ENCODE results near the gene FBXO4.
"Not testable (repeated sequence)": the region's sequence is repeated elsewhere in the genome, so short reads cannot be mapped to it uniquely, and the experiment has no call there.

The FBXO4 gene

DNA sequence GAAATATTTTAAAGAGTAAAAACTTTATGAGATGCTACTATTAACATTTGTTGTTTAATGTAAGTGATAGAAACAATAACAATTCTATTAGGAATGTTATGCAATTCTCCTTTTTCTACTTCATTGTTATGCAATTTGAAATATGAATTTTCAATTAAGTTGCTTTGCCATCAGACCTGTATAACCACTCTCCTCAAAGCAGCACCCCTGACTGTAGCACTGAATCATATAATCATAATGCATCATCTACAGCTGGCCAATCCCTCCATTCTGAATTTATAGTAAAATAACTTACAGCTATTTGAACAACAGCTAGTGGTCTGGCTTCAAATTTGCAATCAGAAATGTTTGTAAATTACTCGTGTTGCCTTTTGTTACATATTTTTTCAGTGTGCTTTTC is 29.2 kb downstream of the FBXO4 start:
- H3K27ac Mint-ChIP-seq, result no peak overlapping the region

DNA sequence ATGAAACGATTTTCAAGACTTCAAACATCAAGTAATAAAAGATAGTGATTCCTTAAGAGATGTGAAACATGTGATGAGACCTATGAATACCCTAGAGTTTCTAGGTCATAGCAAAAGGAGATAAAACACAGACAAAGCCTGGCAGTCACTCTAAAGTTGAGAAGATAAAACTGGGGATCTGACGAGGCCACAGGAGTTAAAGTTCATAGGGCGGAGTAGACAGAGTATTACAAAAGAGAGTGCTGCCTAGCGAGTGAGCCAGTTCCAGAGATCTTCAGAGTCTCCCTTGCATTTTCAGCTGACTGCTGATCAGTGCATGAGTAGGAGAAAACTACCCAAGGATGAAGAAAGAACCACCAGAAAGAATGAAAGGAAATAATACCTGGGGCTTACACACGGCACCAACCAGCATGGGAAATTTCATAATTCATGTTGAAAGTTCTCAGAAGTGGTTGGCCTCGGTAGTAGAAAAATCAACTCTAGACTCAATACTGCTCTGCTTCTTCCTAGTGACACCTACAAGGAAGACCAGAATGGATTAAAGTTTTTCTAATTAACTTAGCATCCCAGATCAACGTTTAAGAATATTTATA is 30.4 kb downstream of the FBXO4 start:
- H3K9me3 Mint-ChIP-seq, result peaks cover 11% of the 10 kb centered on the region
- H3K27ac Mint-ChIP-seq, result no peak overlapping the region
- no peaks in the 10 kb centered on the region for H3K4me1 Mint-ChIP-seq
- no peaks in the 10 kb centered on the region for H3K27me3 Mint-ChIP-seq
- H3K4me3 Mint-ChIP-seq, result no peak overlapping the region
- ATAC-seq, result no peak
- peaks cover 4% of the 10 kb centered on the region for H3K36me3 Mint-ChIP-seq

More for the DNA sequence above, 29.2 kb downstream of the FBXO4 start:
- ATAC-seq, result no peak
- Mint-ChIP-seq H3K4me1 (no peaks in the 10 kb centered on the region), H3K9me3 (peaks cover 14% of the 10 kb centered on the region), H3K36me3 (peaks cover 4% of the 10 kb centered on the region), H3K27me3 (no peaks in the 10 kb centered on the region), H3K4me3 (no peak overlapping the region)

DNA sequence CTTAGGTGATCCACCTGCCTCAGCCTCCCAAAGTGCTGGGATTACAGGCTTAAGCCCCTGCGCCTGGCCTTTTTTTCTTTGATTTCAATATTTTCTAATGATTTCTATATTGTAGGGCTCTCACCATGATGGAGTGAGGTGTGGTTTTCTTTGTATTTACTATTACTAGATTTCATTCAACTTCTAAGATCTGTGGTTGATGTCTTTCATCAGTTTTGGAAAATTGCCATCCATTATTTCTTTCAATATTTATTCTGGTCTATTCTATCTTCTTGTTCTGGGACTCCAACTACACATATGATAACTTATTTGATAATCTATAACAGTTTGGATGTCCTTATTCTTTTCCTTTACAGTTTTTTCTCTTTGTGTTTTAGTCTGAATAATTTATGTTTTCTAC is 31.9 kb downstream of the FBXO4 start:
- Mint-ChIP-seq H3K36me3 (peaks cover 4% of the 10 kb centered on the region), H3K4me1 (no peaks in the 10 kb centered on the region), H3K4me3 (no peak overlapping the region), H3K9me3 (peaks cover 18% of the 10 kb centered on the region), H3K27ac (no peak overlapping the region), H3K27me3 (no peaks in the 10 kb centered on the region)
- ATAC-seq, result no peak

DNA sequence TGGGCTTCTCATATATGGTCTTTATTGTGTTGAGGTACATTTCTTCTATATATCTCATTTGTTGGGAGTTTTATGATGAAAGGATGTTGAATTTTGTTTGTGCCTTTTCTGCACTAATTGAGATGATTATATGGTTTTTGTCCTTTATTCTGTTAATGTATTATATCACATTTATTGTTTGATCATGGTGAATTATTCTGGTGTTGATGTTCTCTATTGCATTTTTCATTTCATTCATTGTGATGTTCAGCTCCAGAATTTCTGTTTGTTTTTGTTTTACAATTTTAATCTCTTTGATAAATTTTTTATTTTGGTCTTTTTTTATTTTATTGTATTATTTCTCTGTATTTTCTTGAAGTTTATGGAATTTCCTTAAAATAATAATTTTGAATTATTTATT is 35.4 kb downstream of the FBXO4 start:
- Mint-ChIP-seq H3K27me3 (no peaks in the 10 kb centered on the region), H3K36me3 (peaks cover 4% of the 10 kb centered on the region), H3K9me3 (peaks cover 23% of the 10 kb centered on the region), H3K27ac (no peak overlapping the region), H3K4me1 (no peaks in the 10 kb centered on the region), H3K4me3 (no peak overlapping the region)
- ATAC-seq, result no peak

DNA sequence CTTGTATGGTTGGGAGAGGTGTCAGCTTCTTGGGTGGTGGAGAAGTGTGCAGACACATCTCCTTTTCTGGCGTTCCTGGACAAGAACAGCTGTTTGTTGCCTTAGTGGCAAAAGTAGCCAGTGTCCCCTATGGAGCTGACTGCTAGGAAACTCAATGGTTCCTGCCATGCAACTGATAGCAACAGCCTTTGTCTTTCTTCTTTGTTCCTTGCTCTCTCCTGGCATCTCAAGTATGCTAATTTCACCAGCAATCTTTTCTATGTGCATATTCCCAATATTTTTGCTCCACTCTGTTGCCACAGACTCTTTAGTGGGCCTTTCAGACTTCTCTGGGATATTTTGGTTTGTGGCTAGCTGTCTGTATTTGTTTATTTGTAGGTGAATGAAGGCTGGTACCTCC is 36.7 kb downstream of the FBXO4 start:
- H3K9me3 Mint-ChIP-seq, result peaks cover 23% of the 10 kb centered on the region
- peaks cover 4% of the 10 kb centered on the region for H3K36me3 Mint-ChIP-seq
- H3K4me3 Mint-ChIP-seq, result no peak overlapping the region
- H3K27me3 Mint-ChIP-seq, result peaks cover 6% of the 10 kb centered on the region
- H3K4me1 Mint-ChIP-seq, result no peaks in the 10 kb centered on the region
- H3K27ac Mint-ChIP-seq, result no peak overlapping the region
- no peak for ATAC-seq

DNA sequence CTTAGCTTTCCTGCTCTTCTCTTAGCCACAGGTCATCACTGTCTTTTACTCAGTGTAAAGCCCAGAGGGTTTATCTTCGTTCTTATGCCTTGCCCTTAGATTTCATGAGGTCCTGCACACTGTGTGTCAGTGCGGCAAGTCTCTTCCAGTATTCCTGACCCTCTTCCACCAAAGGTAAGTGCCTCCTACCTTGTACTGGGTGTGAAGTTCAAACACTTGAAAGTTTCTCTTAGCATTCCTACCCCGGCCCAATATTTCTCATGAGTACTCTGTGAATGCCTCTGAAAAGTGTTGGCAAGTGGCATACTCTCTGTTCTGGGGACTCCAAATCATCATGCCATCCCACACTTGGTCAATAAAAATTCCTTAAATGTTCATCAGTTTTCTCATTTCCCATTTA is 37.4 kb downstream of the FBXO4 start:
- no peak for ATAC-seq
- Mint-ChIP-seq H3K9me3 (peaks cover 23% of the 10 kb centered on the region), H3K36me3 (peaks cover 4% of the 10 kb centered on the region), H3K27me3 (peaks cover 13% of the 10 kb centered on the region), H3K4me3 (no peak overlapping the region), H3K27ac (no peak overlapping the region), H3K4me1 (no peaks in the 10 kb centered on the region)

DNA sequence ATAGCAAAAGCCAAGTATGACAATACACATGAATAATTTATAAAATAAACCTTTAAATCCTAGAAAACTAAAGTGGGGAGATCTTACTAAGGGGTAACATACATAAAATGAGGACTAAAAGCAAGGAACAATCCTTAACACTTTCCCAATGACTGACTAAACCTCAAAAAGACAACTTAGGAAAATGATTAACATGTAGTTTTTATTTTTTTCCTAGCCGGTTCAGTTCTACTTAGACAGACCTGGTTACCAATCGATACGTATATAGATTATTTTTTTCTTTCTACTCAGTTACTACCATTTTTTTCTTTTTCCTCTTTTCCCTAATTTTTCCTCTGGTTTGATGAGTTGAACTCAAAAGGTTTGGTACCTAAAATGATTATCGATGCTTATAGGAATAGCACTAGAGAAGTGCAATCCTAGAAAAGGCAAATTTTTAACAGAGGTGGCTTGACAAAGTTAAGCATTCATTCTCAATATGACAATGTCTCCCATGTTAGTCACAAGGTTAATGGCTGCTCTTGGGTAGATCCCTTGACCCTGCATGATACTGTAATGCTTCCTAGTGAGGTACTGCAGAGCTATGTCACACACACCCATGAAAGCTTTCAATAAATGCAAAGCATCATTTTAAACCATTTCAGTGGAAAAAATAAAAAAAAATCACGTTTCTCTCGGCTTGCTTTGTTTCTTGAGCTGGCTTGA is 41.5 kb downstream of the FBXO4 start:
- no peak overlapping the region for H3K27ac Mint-ChIP-seq
- H3K36me3 Mint-ChIP-seq, result no peaks in the 10 kb centered on the region
- no peak overlapping the region for H3K4me3 Mint-ChIP-seq
- no peaks in the 10 kb centered on the region for H3K4me1 Mint-ChIP-seq
- no peak for ATAC-seq
- H3K9me3 Mint-ChIP-seq, result peaks cover 9% of the 10 kb centered on the region
- peaks cover 22% of the 10 kb centered on the region for H3K27me3 Mint-ChIP-seq

DNA sequence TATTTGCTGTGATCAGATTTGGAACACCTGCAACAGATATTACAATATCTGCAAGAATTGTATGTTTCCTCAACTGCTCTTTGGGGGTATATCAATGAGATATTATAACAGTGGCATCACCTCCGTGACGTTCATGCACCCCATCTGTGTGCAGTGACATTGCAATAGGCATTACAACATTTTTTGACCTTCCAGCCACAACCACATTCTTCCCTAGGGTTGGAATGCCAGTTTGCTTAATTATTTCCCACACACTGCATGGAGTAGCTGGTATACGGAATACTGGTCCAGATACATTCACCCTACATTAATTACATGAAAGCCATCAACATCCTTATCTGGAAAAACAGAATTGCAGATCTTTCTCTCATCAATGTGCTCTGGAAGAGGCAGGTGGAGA is 42.3 kb downstream of the FBXO4 start:
- Mint-ChIP-seq H3K4me1 (no peaks in the 10 kb centered on the region), H3K4me3 (no peak overlapping the region), H3K36me3 (no peaks in the 10 kb centered on the region), H3K27ac (no peak overlapping the region), H3K27me3 (peaks cover 22% of the 10 kb centered on the region), H3K9me3 (peaks cover 14% of the 10 kb centered on the region)
- ATAC-seq, result no peak

DNA sequence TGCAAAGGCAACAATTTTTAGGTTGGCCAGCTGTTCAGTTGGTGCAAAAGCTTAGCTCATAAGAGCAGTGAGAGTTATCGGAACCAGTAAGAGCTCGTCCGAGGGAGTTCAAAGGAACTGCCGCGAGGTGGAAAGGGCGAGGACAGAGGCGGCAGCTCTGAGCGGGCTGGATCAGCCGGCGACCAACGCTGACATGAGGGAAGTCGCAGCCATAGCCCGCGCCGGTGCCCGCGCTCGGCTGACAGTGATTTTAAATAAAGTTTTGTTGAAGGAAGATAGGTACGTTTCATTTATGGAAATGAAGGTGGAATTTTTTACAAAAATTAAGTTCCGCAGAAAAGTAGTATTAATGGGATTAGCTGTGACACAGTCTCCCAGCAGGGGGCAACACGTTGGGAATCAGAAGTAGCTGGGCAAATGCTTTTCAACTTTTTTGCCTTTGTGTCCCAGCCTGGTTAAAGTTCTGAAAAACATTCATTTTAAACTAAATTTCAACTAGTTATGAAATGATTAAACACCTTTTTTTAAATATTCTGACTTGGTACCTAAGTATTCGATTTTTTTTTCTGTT is 43.2 kb downstream of the FBXO4 start:
- Mint-ChIP-seq H3K27me3 (peaks cover 22% of the 10 kb centered on the region), H3K27ac (no peak overlapping the region), H3K4me1 (no peaks in the 10 kb centered on the region), H3K4me3 (no peak overlapping the region), H3K9me3 (peaks cover 16% of the 10 kb centered on the region), H3K36me3 (no peaks in the 10 kb centered on the region)
- ATAC-seq, result no peak

DNA sequence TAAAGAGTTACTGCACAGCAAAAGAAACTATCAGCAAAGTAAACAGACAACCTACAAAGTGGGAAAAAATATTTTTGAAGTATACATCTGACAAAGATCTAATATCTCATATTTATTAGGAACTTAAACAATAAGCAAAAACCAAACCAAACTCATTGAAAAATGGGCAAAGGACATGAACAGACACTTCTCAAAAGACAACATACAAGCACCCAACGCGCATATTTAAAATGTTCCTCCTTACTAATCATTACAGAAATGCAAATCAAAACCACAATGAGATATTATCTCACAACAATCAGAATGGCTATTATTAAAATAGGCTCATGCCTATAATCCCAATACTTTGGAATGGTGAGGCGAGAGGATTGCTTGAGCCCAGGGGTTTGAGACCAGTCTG is 48.0 kb downstream of the FBXO4 start:
- Mint-ChIP-seq H3K9me3 (peaks cover 16% of the 10 kb centered on the region), H3K27ac (no peak overlapping the region), H3K4me1 (no peaks in the 10 kb centered on the region), H3K4me3 (no peak overlapping the region), H3K27me3 (peaks cover 3% of the 10 kb centered on the region), H3K36me3 (no peaks in the 10 kb centered on the region)
- no peak for ATAC-seq

DNA sequence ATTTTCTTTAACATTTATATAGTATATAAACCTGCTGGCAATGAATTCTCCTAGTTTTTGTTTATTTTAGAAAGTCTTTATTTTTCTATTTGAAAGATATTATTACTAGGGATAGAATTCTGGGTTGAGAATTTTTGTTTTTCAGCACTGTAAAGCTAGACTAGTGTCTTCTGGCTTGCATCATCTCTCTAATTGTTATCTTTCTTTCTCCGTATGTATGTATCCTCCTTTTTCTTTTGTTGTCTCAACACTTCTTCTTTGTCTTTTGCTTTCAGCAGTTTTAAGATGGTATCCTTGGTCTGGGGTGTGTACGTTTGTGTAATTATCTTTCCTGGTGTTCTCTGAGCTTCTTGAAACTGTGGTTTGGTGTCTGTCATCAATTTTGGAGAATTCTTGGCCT is 48.8 kb downstream of the FBXO4 start:
- H3K27me3 Mint-ChIP-seq, result no peaks in the 10 kb centered on the region
- H3K4me1 Mint-ChIP-seq, result no peaks in the 10 kb centered on the region
- no peaks in the 10 kb centered on the region for H3K36me3 Mint-ChIP-seq
- H3K27ac Mint-ChIP-seq, result no peak overlapping the region
- peaks cover 16% of the 10 kb centered on the region for H3K9me3 Mint-ChIP-seq
- no peak for ATAC-seq
- no peak overlapping the region for H3K4me3 Mint-ChIP-seq

DNA sequence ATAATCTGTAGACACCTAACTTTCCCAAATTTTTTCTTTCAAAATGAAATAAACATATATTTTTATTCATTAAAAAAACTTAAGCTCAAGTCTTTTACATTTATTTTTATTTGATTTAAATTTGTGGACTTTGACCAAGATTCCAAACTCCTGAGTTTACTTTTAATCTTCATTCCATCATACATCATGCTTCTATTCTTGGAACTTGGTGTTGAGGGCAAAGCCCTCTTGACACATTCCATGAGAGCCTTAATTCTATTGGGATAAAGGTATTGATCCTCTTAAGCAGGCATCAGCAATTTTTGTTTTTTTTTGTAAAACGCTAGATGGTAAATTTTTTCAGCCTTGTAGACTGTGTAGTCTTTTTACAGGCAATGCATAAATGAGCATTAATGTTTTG is 53.6 kb downstream of the FBXO4 start:
- no peak overlapping the region for H3K4me3 Mint-ChIP-seq
- H3K4me1 Mint-ChIP-seq, result no peaks in the 10 kb centered on the region
- no peaks in the 10 kb centered on the region for H3K36me3 Mint-ChIP-seq
- no peaks in the 10 kb centered on the region for H3K27me3 Mint-ChIP-seq
- no peak overlapping the region for H3K27ac Mint-ChIP-seq
- no peak for ATAC-seq
- H3K9me3 Mint-ChIP-seq, result peaks cover 7% of the 10 kb centered on the region

DNA sequence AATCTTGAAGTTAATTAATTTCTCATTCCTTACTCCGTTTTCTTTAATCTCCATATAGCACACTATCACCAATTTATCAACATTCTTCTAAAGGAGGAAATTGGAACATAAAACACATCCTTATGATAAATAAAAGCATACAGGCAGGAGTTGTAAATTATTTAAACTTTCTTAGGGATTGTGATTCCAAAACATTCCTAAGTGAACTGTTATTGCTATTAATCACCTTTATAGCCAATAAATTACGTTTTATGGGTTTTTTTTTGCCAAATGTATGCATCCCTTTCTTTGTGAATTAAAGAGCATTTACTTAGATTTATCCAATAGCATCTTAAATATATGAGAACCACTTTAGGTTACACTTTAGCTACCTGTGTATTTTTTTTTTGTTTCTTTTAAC is 55.3 kb downstream of the FBXO4 start:
- Mint-ChIP-seq H3K9me3 (peaks cover 7% of the 10 kb centered on the region), H3K27me3 (peaks cover 12% of the 10 kb centered on the region), H3K27ac (no peak overlapping the region), H3K4me3 (no peak overlapping the region), H3K4me1 (no peaks in the 10 kb centered on the region), H3K36me3 (no peaks in the 10 kb centered on the region)
- no peak for ATAC-seq

DNA sequence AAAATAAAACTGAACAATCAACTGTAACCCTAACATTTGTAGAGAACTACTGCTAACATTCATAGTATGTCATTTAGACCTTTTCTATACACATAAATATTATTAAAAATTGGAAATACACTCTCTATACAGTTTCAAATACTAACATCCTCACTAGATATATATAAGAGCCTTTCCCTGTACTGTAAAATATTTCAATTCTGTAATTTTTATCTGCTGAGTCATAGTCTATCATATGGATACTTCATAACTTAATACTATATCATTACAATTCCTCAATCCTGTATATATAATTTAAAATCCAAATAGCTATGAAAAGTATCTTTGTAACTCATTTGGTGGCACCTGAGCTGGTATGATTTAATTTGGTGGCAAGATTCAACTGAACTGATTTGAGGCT is 55.8 kb downstream of the FBXO4 start:
- Mint-ChIP-seq H3K4me1 (no peaks in the 10 kb centered on the region), H3K9me3 (peaks cover 5% of the 10 kb centered on the region), H3K4me3 (no peak overlapping the region), H3K27ac (no peak overlapping the region), H3K36me3 (no peaks in the 10 kb centered on the region), H3K27me3 (peaks cover 13% of the 10 kb centered on the region)
- ATAC-seq, result no peak

DNA sequence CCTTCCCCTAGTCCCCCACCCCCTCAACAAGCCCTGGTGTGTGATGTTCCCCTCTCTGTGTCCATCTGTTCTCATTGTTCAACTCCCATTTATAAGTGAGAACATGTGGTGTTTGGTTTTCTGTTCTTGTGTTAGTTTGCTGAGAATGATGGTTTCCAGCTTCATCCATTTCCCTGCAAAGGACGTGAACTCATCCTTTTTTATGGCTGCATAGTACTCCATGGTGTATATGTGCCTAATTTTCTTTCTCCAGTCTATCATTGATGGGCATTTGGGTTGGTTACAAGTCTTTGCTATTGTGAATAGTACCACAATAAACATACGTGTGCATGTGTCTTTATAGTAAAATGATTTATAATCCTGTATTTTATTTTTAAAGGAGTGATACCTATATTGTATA is 57.8 kb downstream of the FBXO4 start:
- H3K4me3 Mint-ChIP-seq, H3K4me1 Mint-ChIP-seq, ATAC-seq, H3K9me3 Mint-ChIP-seq, H3K36me3 Mint-ChIP-seq, H3K27ac Mint-ChIP-seq: not testable (repeated sequence)
- peaks cover 13% of the 10 kb centered on the region for H3K27me3 Mint-ChIP-seq

DNA sequence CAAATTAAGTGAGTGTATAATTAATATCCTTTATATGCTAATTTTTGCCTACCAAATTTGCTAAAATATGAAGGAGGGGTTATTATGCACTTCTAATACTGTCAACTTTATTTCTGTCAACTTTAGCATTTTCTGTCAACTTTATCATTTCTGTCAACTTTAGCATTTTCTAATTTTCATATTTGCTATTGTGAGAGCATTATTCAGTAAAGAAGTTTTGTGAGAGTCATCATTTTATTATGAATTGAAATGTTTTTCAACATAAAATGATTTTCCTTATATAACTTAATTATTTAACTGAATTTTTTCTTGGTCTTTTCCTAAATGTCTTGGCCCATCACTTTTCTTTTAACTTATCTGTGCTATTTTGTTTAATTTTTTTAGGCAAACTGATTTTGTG is 58.2 kb downstream of the FBXO4 start:
- peaks cover 13% of the 10 kb centered on the region for H3K27me3 Mint-ChIP-seq
- peaks cover 9% of the 10 kb centered on the region for H3K9me3 Mint-ChIP-seq
- H3K36me3 Mint-ChIP-seq, result no peaks in the 10 kb centered on the region
- H3K4me1 Mint-ChIP-seq, result no peaks in the 10 kb centered on the region
- ATAC-seq, result no peak
- H3K4me3 Mint-ChIP-seq, result no peak overlapping the region
- no peak overlapping the region for H3K27ac Mint-ChIP-seq
